ENCODE measurements around the gene KIF18A.

GRCh38 chr11:28009388-28009787 lies 98.6 kb downstream of the KIF18A start:
- no peak for TF ChIP-seq CTCF (IDR thresholded peaks at IDR 0.05)
- TF ChIP-seq POLR2A (IDR thresholded peaks at IDR 0.05): no peak
